ENCODE measurements around the gene LSR. TPM values are rescaled to one million over a fixed set of nuclear protein-coding genes. Genes with fewer than 3 reads are reported as not detected.

Gene LSR
- total RNA-seq, 1 experiment from 2014 or later, result 0.63 TPM

DNA sequence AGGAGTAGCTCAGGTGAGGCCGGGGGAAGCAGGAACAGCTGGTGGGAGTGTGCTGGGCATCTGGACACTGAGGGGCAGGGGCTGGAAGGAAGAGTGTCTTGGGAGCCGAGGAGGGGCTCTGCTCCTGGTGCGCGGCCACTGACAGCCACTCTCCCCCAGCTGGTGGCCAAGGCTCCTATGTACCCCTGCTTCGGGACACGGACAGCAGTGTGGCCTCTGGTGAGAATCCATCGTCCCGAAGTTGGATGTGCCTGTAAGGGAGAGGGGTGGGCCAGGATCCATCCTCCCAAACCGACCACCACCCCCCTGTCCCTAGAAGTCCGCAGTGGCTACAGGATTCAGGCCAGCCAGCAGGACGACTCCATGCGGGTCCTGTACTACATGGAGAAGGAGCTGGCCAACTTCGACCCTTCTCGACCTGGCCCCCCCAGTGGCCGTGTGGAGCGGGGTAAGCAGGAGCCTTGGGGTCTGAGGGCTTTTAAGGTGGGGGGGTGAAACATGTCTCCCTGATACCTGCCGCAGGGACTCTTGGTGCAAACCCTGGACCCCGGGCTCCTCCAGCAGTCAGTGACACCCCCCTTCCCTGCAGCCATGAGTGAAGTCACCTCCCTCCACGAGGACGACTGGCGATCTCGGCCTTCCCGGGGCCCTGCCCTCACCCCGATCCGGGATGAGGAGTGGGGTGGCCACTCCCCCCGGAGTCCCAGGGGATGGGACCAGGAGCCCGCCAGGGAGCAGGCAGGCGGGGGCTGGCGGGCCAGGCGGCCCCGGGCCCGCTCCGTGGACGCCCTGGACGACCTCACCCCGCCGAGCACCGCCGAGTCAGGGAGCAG is 17.9 kb downstream of the LSR start:
- H3K9me2 ChIP-seq (replicated peaks; ENCODE audit: insufficient read depth, low read length), result no peaks in the 10 kb centered on the region
- H3K36me3 ChIP-seq (ENCODE audit: insufficient read depth, low read length), result peaks cover 12% of the 10 kb centered on the region; the same call in 1 of the 2 replicates
- peak overlapping the region; percentile 98 for H3K4me3 ChIP-seq (ENCODE audit: low read length)
- no peaks in the 10 kb centered on the region for H3K79me2 ChIP-seq (ENCODE audit: low read length)
- peak overlapping the region; percentile 86 for H3K4me2 ChIP-seq (ENCODE audit: low read depth, low read length, poor library complexity, severe bottlenecking)
- H3K27ac ChIP-seq (ENCODE audit: low read length), result peak overlapping the region; percentile 81; the same call in 1 of the 2 replicates
- H4K20me1 ChIP-seq (ENCODE audit: insufficient read depth, low read depth, low read length), result peaks cover 15% of the 10 kb centered on the region; the same call in 1 of the 2 replicates
- peak overlapping the region; percentile 97 for H3K9ac ChIP-seq (ENCODE audit: low read length)
- H3K9me3 ChIP-seq (ENCODE audit: low read length), result no peaks in the 10 kb centered on the region
- H3K27me3 ChIP-seq (ENCODE audit: low read length), result no peaks in the 10 kb centered on the region
- no peak for DNase-seq
- no peak overlapping the region for H2AFZ ChIP-seq (ENCODE audit: low read length)
- peaks cover 46% of the 10 kb centered on the region for H3K4me1 ChIP-seq (ENCODE audit: low read length)

- Histone ChIP-seq H3K9me2 (replicated peaks; ENCODE audit: insufficient read depth, low read length) (no peaks in the 10 kb centered on the region), H3K4me3 (ENCODE audit: low read length) (peak overlapping the region; percentile 98), H3K36me3 (ENCODE audit: insufficient read depth, low read length) (peaks cover 12% of the 10 kb centered on the region; the same call in 1 of the 2 replicates), H3K27ac (ENCODE audit: low read length) (peak overlapping the region; percentile 81), H3K79me2 (ENCODE audit: low read length) (no peaks in the 10 kb centered on the region), H2AFZ (ENCODE audit: low read length) (0 out of 2 replicates have a peak overlapping the region, but pooled peaks have one; percentile 48), H3K4me2 (ENCODE audit: low read depth, low read length, poor library complexity, severe bottlenecking) (peak overlapping the region; percentile 86), H3K9me3 (ENCODE audit: low read length) (no peaks in the 10 kb centered on the region), H3K27me3 (ENCODE audit: low read length) (no peaks in the 10 kb centered on the region), H4K20me1 (ENCODE audit: insufficient read depth, low read depth, low read length) (peaks cover 15% of the 10 kb centered on the region; the same call in 1 of the 2 replicates), H3K4me1 (ENCODE audit: low read length) (peaks cover 52% of the 10 kb centered on the region), H3K9ac (ENCODE audit: low read length) (peak overlapping the region; percentile 97)
- DNase-seq, result peak; percentile 76
Measured at GRCh38 chr19:35267353-35267817, 18.6 kb downstream of the LSR start.

- no peaks in the 10 kb centered on the region for H3K9me3 ChIP-seq (ENCODE audit: low read length)
Measured at GRCh38 chr19:35267818-35268535, 19.2 kb downstream of the LSR start.

GRCh38 chr19:35268536-35269437 is 20.0 kb downstream of the LSR start, which contains the start of gene USF2:
USF2 (plus strand) TSS chr19:35268962; CDS start chr19:35269102, 140 bp downstream.
- no peaks in the 10 kb centered on the region for H3K9me3 ChIP-seq (ENCODE audit: low read length)
- peak within 1 kb of the TSS; percentile 81 for H3K27ac ChIP-seq (ENCODE audit: low read length)
- H3K9me2 ChIP-seq (replicated peaks; ENCODE audit: insufficient read depth, low read length), result no peaks in the 10 kb centered on the region
- H3K4me1 ChIP-seq (ENCODE audit: low read length), result peaks cover 52% of the 10 kb centered on the region
- H3K36me3 ChIP-seq (ENCODE audit: insufficient read depth, low read length), result peaks cover 12% of the 10 kb centered on the region; the same call in 1 of the 2 replicates
- peaks cover 15% of the 10 kb centered on the region; the same call in 1 of the 2 replicates for H4K20me1 ChIP-seq (ENCODE audit: insufficient read depth, low read depth, low read length)
- H3K9ac ChIP-seq (ENCODE audit: low read length), result peak within 1 kb of the TSS; percentile 97
- 0 out of 2 replicates have a peak within 1 kb of the TSS, but pooled peaks have one; percentile 48 for H2AFZ ChIP-seq (ENCODE audit: low read length)
- no peaks in the 10 kb centered on the region for H3K79me2 ChIP-seq (ENCODE audit: low read length)
- H3K27me3 ChIP-seq (ENCODE audit: low read length), result no peaks in the 10 kb centered on the region
- peak; percentile 93 for DNase-seq
- peak within 1 kb of the TSS; percentile 86 for H3K4me2 ChIP-seq (ENCODE audit: low read depth, low read length, poor library complexity, severe bottlenecking)
- H3K4me3 ChIP-seq (ENCODE audit: low read length), result peak within 1 kb of the TSS; percentile 98

More at GRCh38 chr19:35267818-35268535, 19.2 kb downstream of the LSR start:
- peak overlapping the region; percentile 98 for H3K4me3 ChIP-seq (ENCODE audit: low read length)
- no peaks in the 10 kb centered on the region for H3K27me3 ChIP-seq (ENCODE audit: low read length)
- H2AFZ ChIP-seq (ENCODE audit: low read length), result 0 out of 2 replicates have a peak overlapping the region, but pooled peaks have one; percentile 48
- H3K9ac ChIP-seq (ENCODE audit: low read length), result peak overlapping the region; percentile 97
- no peaks in the 10 kb centered on the region for H3K9me2 ChIP-seq (replicated peaks; ENCODE audit: insufficient read depth, low read length)
- H3K79me2 ChIP-seq (ENCODE audit: low read length), result no peaks in the 10 kb centered on the region
- peaks cover 12% of the 10 kb centered on the region; the same call in 1 of the 2 replicates for H3K36me3 ChIP-seq (ENCODE audit: insufficient read depth, low read length)
- peak overlapping the region; percentile 86 for H3K4me2 ChIP-seq (ENCODE audit: low read depth, low read length, poor library complexity, severe bottlenecking)
- H4K20me1 ChIP-seq (ENCODE audit: insufficient read depth, low read depth, low read length), result peaks cover 15% of the 10 kb centered on the region; the same call in 1 of the 2 replicates
- peak; percentile 94 for DNase-seq
- peak overlapping the region; percentile 81 for H3K27ac ChIP-seq (ENCODE audit: low read length)
- H3K4me1 ChIP-seq (ENCODE audit: low read length), result peaks cover 52% of the 10 kb centered on the region

DNA sequence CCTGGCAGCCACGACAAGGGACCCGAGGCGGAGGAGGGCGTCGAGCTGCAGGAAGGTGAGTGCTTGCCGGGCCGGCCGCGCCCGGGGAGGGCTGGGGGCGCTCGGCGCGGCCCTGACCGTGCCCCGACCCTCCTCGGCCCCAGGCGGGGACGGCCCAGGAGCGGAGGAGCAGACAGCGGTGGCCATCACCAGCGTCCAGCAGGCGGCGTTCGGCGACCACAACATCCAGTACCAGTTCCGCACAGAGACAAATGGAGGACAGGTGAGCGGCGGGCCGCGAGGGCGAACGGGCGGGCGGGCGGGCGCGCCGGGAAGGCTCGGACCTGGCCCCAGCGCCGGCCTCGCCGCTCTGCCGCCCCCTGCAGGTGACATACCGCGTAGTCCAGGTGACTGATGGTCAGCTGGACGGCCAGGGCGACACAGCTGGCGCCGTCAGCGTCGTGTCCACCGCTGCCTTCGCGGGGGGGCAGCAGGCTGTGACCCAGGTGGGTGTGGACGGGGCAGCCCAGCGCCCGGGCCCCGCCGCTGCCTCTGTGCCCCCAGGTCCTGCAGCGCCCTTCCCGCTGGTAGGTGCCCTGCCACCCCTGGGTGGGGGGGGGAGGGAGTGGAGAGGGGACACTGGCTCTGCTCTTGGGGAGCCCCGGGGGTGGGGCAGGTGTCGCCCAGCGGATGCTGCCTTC is 20.8 kb downstream of the LSR start:
- H3K4me1 ChIP-seq (ENCODE audit: low read length), result peaks cover 44% of the 10 kb centered on the region
- H3K27ac ChIP-seq (ENCODE audit: low read length), result peak overlapping the region; percentile 61; the same call in 1 of the 2 replicates
- peak overlapping the region; percentile 69 for H3K4me3 ChIP-seq (ENCODE audit: low read length)
- H3K9me2 ChIP-seq (replicated peaks; ENCODE audit: insufficient read depth, low read length), result no peaks in the 10 kb centered on the region
- peak overlapping the region; percentile 78 for H3K4me2 ChIP-seq (ENCODE audit: low read depth, low read length, poor library complexity, severe bottlenecking)
- H3K36me3 ChIP-seq (ENCODE audit: insufficient read depth, low read length), result peaks cover 12% of the 10 kb centered on the region; the same call in 1 of the 2 replicates
- H3K79me2 ChIP-seq (ENCODE audit: low read length), result no peaks in the 10 kb centered on the region
- H4K20me1 ChIP-seq (ENCODE audit: insufficient read depth, low read depth, low read length), result peaks cover 15% of the 10 kb centered on the region; the same call in 1 of the 2 replicates
- DNase-seq, result peak; percentile 89
- H3K9me3 ChIP-seq (ENCODE audit: low read length), result no peaks in the 10 kb centered on the region
- H3K27me3 ChIP-seq (ENCODE audit: low read length), result no peaks in the 10 kb centered on the region
- peak overlapping the region; percentile 81 for H3K9ac ChIP-seq (ENCODE audit: low read length)
- no peak overlapping the region for H2AFZ ChIP-seq (ENCODE audit: low read length)

- H3K4me2 ChIP-seq (ENCODE audit: low read depth, low read length, poor library complexity, severe bottlenecking), result peak overlapping the region; percentile 78
- H3K9ac ChIP-seq (ENCODE audit: low read length), result peak overlapping the region; percentile 48; the same call in 1 of the 2 replicates
- H3K79me2 ChIP-seq (ENCODE audit: low read length), result no peaks in the 10 kb centered on the region
- no peak for DNase-seq
- no peak overlapping the region for H2AFZ ChIP-seq (ENCODE audit: low read length)
- H3K27me3 ChIP-seq (ENCODE audit: low read length), result no peaks in the 10 kb centered on the region
- H3K9me3 ChIP-seq (ENCODE audit: low read length), result no peaks in the 10 kb centered on the region
- no peak overlapping the region for H3K27ac ChIP-seq (ENCODE audit: low read length)
- peaks cover 15% of the 10 kb centered on the region; the same call in 1 of the 2 replicates for H4K20me1 ChIP-seq (ENCODE audit: insufficient read depth, low read depth, low read length)
- H3K4me1 ChIP-seq (ENCODE audit: low read length), result peaks cover 38% of the 10 kb centered on the region
- peaks cover 12% of the 10 kb centered on the region; the same call in 1 of the 2 replicates for H3K36me3 ChIP-seq (ENCODE audit: insufficient read depth, low read length)
- no peak overlapping the region; the same call in 1 of the 2 replicates for H3K4me3 ChIP-seq (ENCODE audit: low read length)
- no peaks in the 10 kb centered on the region for H3K9me2 ChIP-seq (replicated peaks; ENCODE audit: insufficient read depth, low read length)
Measured at GRCh38 chr19:35270381-35270811, 21.6 kb downstream of the LSR start.

DNA sequence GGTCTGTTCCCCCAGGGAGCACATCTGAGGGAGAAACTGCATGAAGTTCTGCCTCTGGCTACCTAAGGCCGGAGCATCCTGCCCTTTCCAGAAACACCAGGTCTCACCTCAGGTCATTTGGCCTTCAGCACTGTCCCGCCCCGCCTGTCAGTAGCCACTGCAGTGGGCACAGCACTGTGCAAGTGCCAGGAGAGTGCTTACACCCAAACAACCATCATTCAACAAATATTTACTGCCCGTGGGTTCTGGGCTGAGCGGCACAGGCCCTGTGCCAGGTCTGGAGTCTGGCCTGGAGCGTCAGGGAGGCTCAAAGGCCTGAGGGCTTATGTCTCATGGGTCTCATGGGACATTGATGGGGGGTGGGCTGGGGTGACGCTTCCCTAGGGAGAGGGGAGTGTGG is 22.7 kb downstream of the LSR start:
- peaks cover 12% of the 10 kb centered on the region for H3K36me3 ChIP-seq (ENCODE audit: insufficient read depth, low read length)
- H2AFZ ChIP-seq (ENCODE audit: low read length), result no peak overlapping the region
- no peak overlapping the region for H3K4me2 ChIP-seq (ENCODE audit: low read depth, low read length, poor library complexity, severe bottlenecking)
- no peaks in the 10 kb centered on the region for H3K27me3 ChIP-seq (ENCODE audit: low read length)
- no peak overlapping the region for H3K9ac ChIP-seq (ENCODE audit: low read length)
- H3K27ac ChIP-seq (ENCODE audit: low read length), result no peak overlapping the region
- DNase-seq, result no peak
- peaks cover 17% of the 10 kb centered on the region; the same call in 1 of the 2 replicates for H4K20me1 ChIP-seq (ENCODE audit: insufficient read depth, low read depth, low read length)
- H3K79me2 ChIP-seq (ENCODE audit: low read length), result no peaks in the 10 kb centered on the region
- no peak overlapping the region for H3K4me3 ChIP-seq (ENCODE audit: low read length)
- no peaks in the 10 kb centered on the region for H3K9me2 ChIP-seq (replicated peaks; ENCODE audit: insufficient read depth, low read length)
- peaks cover 32% of the 10 kb centered on the region for H3K4me1 ChIP-seq (ENCODE audit: low read length)
- H3K9me3 ChIP-seq (ENCODE audit: low read length), result no peaks in the 10 kb centered on the region

All from Karpas-422 (cell line).